GM12873 (cell line): ENCODE results near the gene FOXR1.

Source experiments
- CTCF ChIP-seq: IDR thresholded peaks from 2 replicates; pipeline ENCODE4 v1.5.1; 2012; ENCODE audit warnings: low read depth, mild to moderate bottlenecking, moderate library complexity, low read length, control low read depth; ENCODE audit not compliant: insufficient read depth; ENCODE audit errors: missing control alignments

FOXR1 gene

GRCh38 chr11:118998388-118998717 is 26.8 kb downstream of the FOXR1 start:
- no peak for TF ChIP-seq CTCF

- no peak for TF ChIP-seq CTCF
Measured at GRCh38 chr11:118998822-118999221, 27.3 kb downstream of the FOXR1 start.

GRCh38 chr11:119000906-119001305 is 29.3 kb downstream of the FOXR1 start:
- no peak for TF ChIP-seq CTCF

GRCh38 chr11:119006656-119007055 is 35.1 kb downstream of the FOXR1 start:
- no peak for TF ChIP-seq CTCF

- no peak for TF ChIP-seq CTCF
Measured at GRCh38 chr11:119011476-119012053, 40.0 kb downstream of the FOXR1 start.

GRCh38 chr11:119012629-119013170 is 41.1 kb downstream of the FOXR1 start:
- TF ChIP-seq CTCF = no peak

- TF ChIP-seq CTCF = no peak
Measured at GRCh38 chr11:119014209-119014924, 42.8 kb downstream of the FOXR1 start.
